Measurements from ENCODE around the gene EGLN2. TPM values are rescaled to one million over a fixed set of nuclear protein-coding genes. Genes with fewer than 3 reads are reported as not detected.

EGLN2 gene
- total and polyA plus RNA-seq, 10 of the 15 experiments (the other 5 are each of a cell fraction or from before 2014, with no cell fraction given) = 8.6 to 93.0 (median 66.8) TPM

DNA sequence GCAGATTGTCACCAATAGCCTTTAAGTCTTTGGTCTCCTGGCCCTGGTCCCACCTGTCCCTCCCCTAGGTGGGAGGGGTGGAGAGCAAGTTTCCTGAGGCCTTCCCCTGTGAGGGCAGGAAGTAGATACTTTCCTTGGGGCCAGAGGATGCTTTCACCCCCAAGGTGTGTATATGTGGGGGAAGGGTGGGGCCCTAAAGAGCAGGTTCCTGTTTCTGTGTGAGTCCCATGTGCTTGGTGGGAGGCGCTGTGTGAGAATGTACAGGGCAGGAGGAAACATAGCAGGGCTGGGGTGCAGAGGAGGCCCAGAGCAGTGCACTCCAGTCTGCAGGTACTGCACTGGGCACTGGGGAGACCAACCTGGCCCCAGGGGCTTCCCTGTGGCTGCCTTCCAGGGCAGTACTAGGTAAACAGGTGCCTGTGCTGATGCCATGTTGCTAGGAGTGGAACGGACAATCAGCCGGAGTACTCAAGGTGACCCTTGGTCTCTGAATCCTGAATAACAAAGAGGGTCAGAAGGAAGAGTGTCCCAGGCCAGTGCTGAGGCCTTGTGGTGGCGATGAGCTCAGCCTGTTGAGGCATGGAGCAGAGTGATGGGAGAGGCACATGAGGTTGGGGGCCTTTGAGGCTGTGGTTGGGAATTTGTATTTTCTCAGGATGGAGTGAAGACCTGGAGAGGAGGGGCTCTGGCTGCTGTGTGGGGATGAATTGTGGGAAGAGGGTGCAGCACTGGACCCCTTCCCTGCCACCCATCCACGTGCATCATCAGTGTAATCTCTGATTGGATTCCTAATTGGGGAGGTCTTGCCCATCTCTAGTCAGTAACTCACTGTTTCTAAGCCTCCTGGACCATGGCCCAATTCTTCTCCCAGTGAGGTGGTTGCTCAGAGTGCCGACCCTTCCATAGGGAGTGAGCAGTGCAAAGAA lies 5.1 kb downstream of the EGLN2 start:
- in situ Hi-C loops (cut with MboI) = no loop called here
- Histone ChIP-seq H3K4me2 (ENCODE audit: control insufficient read depth, insufficient read depth) (peak overlapping the region; percentile 91), H3K4me1 (ENCODE audit: control insufficient read depth, insufficient read depth, low read length) (peaks cover 52% of the 10 kb centered on the region), H3K36me3 (ENCODE audit: control insufficient read depth in 2 of 2, insufficient read depth in 2 of 2, low read length in 1 of 2) (peaks cover 15 to 26% of the 10 kb centered on the region in 2 experiments; a peak in 3 of 4 replicates), H3K9me3 (replicated peaks; ENCODE audit: control insufficient read depth, insufficient read depth, low read length) (no peaks in the 10 kb centered on the region), H4K20me1 (ENCODE audit: control insufficient read depth, insufficient read depth) (peaks cover 19% of the 10 kb centered on the region), H2AFZ (ENCODE audit: control insufficient read depth, low read depth, low read length) (no peak overlapping the region), H3K79me2 (ENCODE audit: control insufficient read depth, insufficient read depth, low read length) (peaks cover 63% of the 10 kb centered on the region), H3K27ac (ENCODE audit: control insufficient read depth, insufficient read depth) (peak overlapping the region; percentile 84), H3K4me3 (peak overlapping the region; percentile 62; the same call in 1 of the 2 replicates), H3K27me3 (replicated peaks in 1 of 2; ENCODE audit: control insufficient read depth in 2 of 2, insufficient read depth in 2 of 2, low read length in 1 of 2) (no peaks in the 10 kb centered on the region), H3K9ac (ENCODE audit: control insufficient read depth, insufficient read depth, low read length) (peak overlapping the region; percentile 67)
- DNase-seq (ENCODE audit: low read depth, low spot score) = peak; percentile 57
- ChIA-PET SMC1A (ENCODE audit: uncharacterized antibody, unreplicated experiment) (interaction anchor here (1.2 to 4.2 kb wide), 6 partner anchors 26 to 116 kb away, joined by 3 to 41 read pairs (median 12); partner anchors contain the start of genes ACTMAP, COQ8B, ITPKC and RAB4B), POLR2A (interaction anchor here (0.7 to 4.3 kb wide), 6 partner anchors 26 to 56 kb away, joined by 3 to 37 read pairs (median 18); partner anchors contain the start of genes ACTMAP, RAB4B and SNRPA), RAD21 (ENCODE audit: unreplicated experiment) (interaction anchor here (1.0 to 3.2 kb wide), 5 partner anchors 26 to 113 kb away, joined by 3 to 18 read pairs (median 10); partner anchors contain the start of genes ACTMAP, NUMBL, RAB4B and SNRPA), CTCF (interaction anchor here (0.6 to 5.9 kb wide), 9 partner anchors 46 to 216 kb away, joined by 3 to 51 read pairs (median 5); no protein-coding TSS in a partner anchor)
- BruUV-seq (replicated peaks) = TSS peak; percentile 22
- WGBS (ENCODE audit: insufficient coverage, insufficient replicate concordance, low lambda C conversion rate, missing lambda C conversion rate) = 21% methylated on average over 6 of the region's 6 CpGs
- ATAC-seq = peak; percentile 66
- intact Hi-C loops (cut with micrococcal nuclease; ENCODE audit: unreplicated experiment) = no loop called here
- FAIRE-seq = no peak
- TF ChIP-seq RCOR1 (conservative IDR thresholded peaks at IDR 0.05; ENCODE audit: low read depth, low read length) (no peak), RFX5 (IDR thresholded peaks at IDR 0.05; ENCODE audit: low read depth, low read length) (no peak), NR2C2 (IDR thresholded peaks at IDR 0.05; ENCODE audit: borderline replicate concordance, control insufficient read depth, insufficient read length, low read depth) (no peak), KDM1A (IDR thresholded peaks at IDR 0.05; ENCODE audit: borderline replicate concordance) (no peak), ZSCAN29 (IDR thresholded peaks at IDR 0.05) (no peak), NFXL1 (IDR thresholded peaks at IDR 0.05; ENCODE audit: borderline replicate concordance) (no peak), ASH2L (IDR thresholded peaks at IDR 0.05; ENCODE audit: borderline replicate concordance, low read depth) (no peak), TCF3 (IDR thresholded peaks at IDR 0.05; ENCODE audit: borderline replicate concordance, insufficient read depth, low read depth, low read length) (no peak), NFIC (IDR thresholded peaks at IDR 0.05; ENCODE audit: low read depth, low read length) (no peak), ZNF24 (IDR thresholded peaks at IDR 0.05) (no peak), DPF2 (IDR thresholded peaks at IDR 0.05) (no peak), MXI1 (IDR thresholded peaks at IDR 0.05; ENCODE audit: low read depth, low read length) (peak; percentile 78), CHD2 (IDR thresholded peaks at IDR 0.05; ENCODE audit: borderline replicate concordance, low read depth, low read length) (peak; percentile 68), CBX3 (IDR thresholded peaks at IDR 0.05; ENCODE audit: borderline replicate concordance, low read depth) (no peak), ZNF207 (IDR thresholded peaks at IDR 0.05; ENCODE audit: borderline replicate concordance) (no peak)
- TF ChIP-seq, protein P1, sequence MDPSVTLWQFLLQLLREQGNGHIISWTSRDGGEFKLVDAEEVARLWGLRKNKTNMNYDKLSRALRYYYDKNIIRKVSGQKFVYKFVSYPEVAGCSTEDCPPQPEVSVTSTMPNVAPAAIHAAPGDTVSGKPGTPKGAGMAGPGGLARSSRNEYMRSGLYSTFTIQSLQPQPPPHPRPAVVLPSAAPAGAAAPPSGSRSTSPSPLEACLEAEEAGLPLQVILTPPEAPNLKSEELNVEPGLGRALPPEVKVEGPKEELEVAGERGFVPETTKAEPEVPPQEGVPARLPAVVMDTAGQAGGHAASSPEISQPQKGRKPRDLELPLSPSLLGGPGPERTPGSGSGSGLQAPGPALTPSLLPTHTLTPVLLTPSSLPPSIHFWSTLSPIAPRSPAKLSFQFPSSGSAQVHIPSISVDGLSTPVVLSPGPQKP (IDR thresholded peaks at IDR 0.05; ENCODE audit: low read depth, low read length) = no peak
- TF ChIP-seq, protein P2, sequence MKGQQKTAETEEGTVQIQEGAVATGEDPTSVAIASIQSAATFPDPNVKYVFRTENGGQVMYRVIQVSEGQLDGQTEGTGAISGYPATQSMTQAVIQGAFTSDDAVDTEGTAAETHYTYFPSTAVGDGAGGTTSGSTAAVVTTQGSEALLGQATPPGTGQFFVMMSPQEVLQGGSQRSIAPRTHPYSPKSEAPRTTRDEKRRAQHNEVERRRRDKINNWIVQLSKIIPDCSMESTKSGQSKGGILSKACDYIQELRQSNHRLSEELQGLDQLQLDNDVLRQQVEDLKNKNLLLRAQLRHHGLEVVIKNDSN (IDR thresholded peaks at IDR 0.05; ENCODE audit: borderline replicate concordance, extremely low read length, insufficient read depth, low read depth, low read length) = no peak
- TF ChIP-seq, protein P3, sequence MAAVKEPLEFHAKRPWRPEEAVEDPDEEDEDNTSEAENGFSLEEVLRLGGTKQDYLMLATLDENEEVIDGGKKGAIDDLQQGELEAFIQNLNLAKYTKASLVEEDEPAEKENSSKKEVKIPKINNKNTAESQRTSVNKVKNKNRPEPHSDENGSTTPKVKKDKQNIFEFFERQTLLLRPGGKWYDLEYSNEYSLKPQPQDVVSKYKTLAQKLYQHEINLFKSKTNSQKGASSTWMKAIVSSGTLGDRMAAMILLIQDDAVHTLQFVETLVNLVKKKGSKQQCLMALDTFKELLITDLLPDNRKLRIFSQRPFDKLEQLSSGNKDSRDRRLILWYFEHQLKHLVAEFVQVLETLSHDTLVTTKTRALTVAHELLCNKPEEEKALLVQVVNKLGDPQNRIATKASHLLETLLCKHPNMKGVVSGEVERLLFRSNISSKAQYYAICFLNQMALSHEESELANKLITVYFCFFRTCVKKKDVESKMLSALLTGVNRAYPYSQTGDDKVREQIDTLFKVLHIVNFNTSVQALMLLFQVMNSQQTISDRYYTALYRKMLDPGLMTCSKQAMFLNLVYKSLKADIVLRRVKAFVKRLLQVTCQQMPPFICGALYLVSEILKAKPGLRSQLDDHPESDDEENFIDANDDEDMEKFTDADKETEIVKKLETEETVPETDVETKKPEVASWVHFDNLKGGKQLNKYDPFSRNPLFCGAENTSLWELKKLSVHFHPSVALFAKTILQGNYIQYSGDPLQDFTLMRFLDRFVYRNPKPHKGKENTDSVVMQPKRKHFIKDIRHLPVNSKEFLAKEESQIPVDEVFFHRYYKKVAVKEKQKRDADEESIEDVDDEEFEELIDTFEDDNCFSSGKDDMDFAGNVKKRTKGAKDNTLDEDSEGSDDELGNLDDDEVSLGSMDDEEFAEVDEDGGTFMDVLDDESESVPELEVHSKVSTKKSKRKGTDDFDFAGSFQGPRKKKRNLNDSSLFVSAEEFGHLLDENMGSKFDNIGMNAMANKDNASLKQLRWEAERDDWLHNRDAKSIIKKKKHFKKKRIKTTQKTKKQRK (IDR thresholded peaks at IDR 0.05; ENCODE audit: low read depth, low read length) = no peak
